Left forelimb (tissue), 1 donor: ENCODE measurements around the gene TLR2.
"Not testable (repeated sequence)": the region's sequence is repeated elsewhere in the genome, so short reads cannot be mapped to it uniquely, and the experiment has no call there.

Experiments used
- DNase-seq: peaks from one replicate; pipeline ENCODE4 v3.0.0-alpha.2; 2018; ENCODE audit warnings: low spot score

The TLR2 gene

GRCh38 chr4:153661215-153661822 is 22.8 kb upstream of the TLR2 start:
- no peak for DNase-seq

DNA sequence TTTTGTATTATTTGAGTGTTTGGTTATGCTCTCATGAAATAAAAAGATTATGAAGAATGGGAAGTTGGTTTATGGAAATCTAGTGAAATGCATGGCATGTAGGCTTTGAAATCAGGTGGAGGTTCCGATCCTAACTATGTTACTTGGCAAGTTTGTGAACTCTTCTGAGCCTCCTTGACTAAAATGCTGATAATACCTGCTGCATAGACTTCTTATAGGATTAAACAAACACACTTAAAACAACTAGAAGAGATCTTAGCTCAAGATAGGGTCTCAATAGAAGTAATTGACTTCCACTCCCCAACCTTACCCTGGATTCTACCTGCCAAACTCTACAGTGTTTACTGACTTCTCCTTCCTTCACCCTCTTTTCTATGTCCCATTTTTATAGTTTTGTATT is 22.2 kb upstream of the TLR2 start:
- no peak for DNase-seq

GRCh38 chr4:153663667-153664066 is 20.4 kb upstream of the TLR2 start:
- DNase-seq = no peak

- not testable (repeated sequence) for DNase-seq
Measured at GRCh38 chr4:153666505-153666904, 17.6 kb upstream of the TLR2 start.

DNA sequence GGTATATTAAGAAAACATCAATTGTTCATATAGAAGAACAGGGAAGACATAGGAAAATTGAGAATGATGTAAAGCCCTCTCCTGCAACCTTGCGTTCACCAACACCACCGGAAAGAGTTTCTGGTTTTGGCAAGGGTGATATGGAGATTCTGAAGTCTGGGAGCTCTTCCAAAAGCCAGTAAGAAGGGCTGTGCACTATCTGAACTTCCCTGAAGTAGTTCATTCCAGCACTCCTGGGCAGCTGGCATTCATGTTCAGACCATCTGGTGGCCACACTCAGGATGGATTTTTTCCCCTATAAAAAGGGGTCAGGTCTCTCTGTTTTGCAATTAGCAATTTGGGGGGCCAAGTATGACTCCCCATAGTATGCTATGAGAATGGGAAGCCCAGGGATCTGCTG is 15.4 kb upstream of the TLR2 start:
- DNase-seq = no peak

DNA sequence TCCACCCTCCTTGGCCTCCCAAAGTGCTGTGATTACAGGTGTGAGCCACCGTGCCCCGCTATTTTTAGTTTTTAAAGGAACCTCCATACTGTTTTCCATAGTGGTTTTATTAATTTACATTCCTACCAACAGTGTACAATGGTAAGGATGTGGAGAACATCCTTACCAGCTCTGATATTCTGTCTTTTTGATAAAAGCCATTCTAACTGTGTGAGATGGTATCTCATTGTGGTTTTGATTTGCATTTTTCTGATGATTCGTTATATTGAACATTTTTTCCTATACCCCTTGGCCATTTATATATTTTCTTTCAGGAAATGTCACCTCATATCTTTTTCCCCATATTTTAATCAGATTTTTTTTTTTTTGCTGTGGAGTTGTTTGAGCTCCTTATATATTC is 14.2 kb upstream of the TLR2 start:
- DNase-seq = no peak

DNA sequence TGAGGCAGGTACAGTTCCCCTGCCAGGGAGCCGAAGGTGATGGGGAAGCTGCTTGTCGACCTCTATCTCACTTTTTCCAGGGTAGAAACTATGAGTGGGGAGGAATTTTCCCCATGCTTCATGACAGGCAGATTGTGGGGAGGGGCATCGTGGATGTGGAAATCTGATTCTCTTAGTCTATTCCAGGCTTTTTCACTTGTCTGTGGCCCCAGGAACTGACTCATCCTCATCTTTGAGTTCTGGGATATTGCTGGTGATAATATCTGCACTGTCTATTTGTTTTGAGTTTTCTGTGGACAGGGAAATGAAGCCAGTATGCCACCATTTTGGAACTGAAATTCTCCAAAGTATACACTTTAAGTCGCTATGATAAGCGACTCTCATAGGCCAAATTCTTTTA is 7.6 kb upstream of the TLR2 start:
- DNase-seq = no peak

- no peak for DNase-seq
Measured at GRCh38 chr4:153676984-153677383, 7.1 kb upstream of the TLR2 start.

DNA sequence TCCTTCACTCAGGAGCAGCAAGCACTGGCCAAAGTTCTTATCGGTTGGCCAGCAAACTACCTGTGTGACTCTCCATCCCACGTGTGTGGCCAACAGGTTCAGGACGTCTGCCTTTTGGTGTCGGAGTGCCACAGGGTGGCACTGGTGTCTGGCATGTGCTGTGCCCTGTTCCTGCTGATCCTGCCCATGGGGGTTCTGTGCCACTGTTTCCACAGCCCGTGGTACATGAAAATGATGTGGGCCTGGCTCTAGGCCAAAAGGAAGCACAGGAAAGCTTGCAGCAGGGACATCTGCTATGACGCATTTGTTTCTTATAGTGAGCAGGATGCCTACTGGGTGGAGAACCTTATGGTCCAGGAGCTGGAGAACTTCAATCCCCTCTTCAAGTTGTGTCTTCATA is 4.6 kb upstream of the TLR2 start:
- no peak for DNase-seq

GRCh38 chr4:153683763-153684181 is 308 bp upstream of the TLR2 start:
- no peak for DNase-seq

GRCh38 chr4:153684971-153685371 is 891 bp downstream of the TLR2 start:
- no peak for DNase-seq

DNA sequence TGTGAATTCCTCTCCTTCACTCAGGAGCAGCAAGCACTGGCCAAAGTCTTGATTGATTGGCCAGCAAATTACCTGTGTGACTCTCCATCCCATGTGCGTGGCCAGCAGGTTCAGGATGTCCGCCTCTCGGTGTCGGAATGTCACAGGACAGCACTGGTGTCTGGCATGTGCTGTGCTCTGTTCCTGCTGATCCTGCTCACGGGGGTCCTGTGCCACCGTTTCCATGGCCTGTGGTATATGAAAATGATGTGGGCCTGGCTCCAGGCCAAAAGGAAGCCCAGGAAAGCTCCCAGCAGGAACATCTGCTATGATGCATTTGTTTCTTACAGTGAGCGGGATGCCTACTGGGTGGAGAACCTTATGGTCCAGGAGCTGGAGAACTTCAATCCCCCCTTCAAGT is 20.4 kb downstream of the TLR2 start:
- no peak for DNase-seq

DNA sequence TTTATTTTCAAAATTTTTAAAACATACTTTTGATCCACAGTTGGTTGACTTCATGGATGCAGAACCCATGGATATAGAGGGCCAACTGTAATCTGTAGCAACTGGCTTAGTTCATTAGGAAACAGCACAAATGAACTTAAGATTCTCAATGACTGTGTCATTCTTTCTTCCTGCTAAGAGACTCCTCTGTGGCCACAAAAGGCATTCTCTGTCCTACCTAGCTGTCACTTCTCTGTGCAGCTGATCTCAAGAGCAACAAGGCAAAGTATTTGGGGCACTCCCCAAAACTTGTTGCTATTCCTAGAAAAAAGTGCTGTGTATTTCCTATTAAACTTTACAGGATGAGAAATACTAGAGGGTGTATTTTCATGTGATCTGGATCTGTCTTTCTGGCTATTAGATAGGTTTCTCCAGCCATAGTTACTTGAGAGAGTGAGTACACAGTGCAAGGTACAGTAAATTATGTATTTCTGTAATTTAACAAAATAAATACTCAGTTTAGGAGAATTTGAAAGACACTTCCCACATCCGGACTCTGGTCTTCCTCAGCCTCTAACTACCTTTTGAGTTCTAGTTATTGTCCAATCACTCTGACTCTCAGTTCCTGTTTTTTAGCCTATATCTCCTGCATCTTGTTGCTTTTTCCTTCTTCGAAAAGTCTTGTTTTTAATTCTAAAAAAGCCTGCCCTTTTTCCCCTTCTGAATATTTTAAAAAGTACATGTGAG is 21.8 kb downstream of the TLR2 start:
- no peak for DNase-seq

DNA sequence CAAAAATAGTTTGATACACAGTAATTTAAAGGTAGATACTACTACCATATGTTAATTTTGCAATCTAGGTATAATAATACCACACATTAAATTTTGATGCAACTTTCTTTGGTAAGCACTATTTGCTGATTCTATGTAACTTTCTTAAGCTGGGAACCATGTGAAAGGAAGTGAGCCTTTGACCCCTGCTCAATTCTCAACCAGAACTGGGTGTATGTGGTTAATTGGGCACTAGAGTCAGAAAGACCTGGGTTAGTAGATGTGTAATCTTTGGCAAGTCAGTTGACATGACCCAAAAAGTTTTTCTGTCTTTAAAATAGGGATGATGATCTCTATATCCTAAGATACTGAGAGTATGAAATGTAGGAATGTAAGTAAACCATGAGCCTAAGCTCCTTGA is 22.4 kb downstream of the TLR2 start:
- no peak for DNase-seq

- no peak for DNase-seq
Measured at GRCh38 chr4:153710681-153711080, 26.6 kb downstream of the TLR2 start.

DNA sequence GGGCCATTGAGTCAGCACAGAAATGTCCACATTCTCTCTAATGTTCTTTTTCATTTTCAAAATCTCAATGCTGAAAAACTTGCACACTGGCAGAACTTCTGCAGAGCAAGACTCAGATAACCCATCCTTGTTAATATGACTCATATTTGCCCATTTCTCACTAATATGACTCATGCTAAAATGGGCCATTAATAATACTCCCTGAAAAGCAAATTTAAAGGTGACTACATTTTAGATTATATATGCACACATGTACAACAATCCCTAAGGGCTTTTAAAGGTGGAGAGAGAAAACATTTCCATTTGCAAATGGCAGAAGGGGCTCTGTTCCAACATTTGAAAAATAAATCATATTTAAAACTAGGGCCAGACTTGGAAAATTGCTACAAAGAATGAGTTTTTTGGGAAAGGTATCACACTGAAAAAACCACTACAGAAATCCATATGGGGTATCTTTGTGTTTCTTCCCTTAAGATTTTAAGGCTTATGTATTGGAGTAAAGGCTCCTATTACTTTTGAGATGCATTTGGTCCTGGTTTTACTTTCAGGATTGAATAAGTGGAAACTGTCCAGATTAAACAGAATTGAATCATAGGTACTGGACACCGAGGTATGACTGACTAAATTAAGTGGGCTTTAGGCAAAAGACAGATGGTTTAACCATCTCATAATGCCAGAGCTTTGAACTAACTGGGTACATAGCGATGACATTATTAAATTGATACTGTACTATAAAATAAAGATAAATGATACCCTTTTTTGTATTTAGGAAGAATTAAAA is 30.0 kb downstream of the TLR2 start:
- no peak for DNase-seq

GRCh38 chr4:153722036-153722435 is 38.0 kb downstream of the TLR2 start:
- DNase-seq = no peak

DNA sequence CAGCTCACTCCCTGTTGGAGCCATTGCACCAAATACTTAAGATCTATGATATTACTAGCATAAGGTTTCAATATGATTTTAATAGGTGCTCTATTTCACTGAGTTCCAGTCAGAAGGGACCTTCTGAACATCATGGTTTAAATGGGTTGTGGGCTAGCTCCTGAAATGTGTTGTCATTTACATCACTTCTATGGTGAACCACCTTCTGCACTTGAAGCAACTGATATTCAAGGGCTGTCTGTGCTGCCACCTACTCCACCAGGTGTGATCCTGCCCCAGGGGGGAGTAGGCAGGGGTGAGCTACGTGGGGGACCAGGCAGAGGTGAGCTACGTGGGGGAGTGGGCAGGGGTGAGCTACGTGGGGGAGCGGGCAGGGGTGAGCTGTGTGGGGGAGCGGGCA is 40.5 kb downstream of the TLR2 start:
- no peak for DNase-seq

GRCh38 chr4:153725136-153725830 is 41.2 kb downstream of the TLR2 start:
- no peak for DNase-seq

GRCh38 chr4:153725831-153726154 is 41.7 kb downstream of the TLR2 start:
- no peak for DNase-seq

- no peak for DNase-seq
Measured at GRCh38 chr4:153728151-153728550, 44.1 kb downstream of the TLR2 start.

DNA sequence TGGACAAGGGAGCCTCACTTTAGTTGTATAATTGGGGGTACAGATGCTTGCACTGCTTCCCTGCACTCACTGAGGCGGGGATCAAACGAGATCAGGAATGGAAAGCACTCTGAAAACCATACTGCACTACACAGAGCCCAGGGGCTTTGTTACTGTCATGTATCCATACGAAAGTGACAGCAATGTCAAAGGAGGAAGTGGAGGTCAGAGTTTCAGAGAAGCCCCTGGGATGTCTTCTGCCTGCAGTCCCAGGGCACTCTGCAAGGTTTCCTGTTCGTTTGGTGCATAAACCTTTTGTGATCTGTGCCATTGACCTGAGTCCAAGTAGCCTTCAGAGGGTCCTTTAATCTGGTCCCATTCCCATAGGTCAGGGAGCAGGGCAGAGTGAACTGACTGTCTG is 44.6 kb downstream of the TLR2 start:
- no peak for DNase-seq

DNA sequence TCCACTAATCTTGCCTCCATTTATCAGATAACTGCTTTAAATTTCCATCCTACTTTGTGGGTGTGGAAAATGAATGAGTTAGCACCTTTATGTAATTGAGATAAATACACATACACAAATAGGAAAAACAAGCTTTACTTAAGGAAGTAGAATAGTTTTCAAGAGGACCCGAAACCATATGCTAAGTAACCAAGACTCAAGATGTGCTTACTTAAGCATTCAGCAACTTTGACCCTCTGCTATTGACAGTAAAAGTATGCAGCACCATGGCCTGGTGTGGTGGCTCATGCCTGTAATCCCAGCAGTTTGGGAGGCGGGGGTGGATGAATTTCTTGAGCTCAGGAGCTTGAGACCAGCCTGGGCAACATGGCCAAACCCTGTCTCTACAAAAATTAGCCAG is 45.8 kb downstream of the TLR2 start:
- no peak for DNase-seq
